IPS-15b (cell line): Measurements from ENCODE around the gene CPEB4.

ENCODE experiments used
- H3K27me3 ChIP-seq: one replicate; pipeline ENCODE4 v1.6.1; 2013; ENCODE audit warnings: low read length; ENCODE audit not compliant: control insufficient read depth, insufficient read depth
- H3K36me3 ChIP-seq: one replicate; pipeline ENCODE4 v1.6.1; 2013; ENCODE audit warnings: low read length; ENCODE audit not compliant: control insufficient read depth, insufficient read depth
- H3K4me1 ChIP-seq: one replicate; pipeline ENCODE4 v1.6.1; 2013; ENCODE audit warnings: mild to moderate bottlenecking, low read length; ENCODE audit not compliant: control insufficient read depth, insufficient read depth
- H3K4me3 ChIP-seq: one replicate; pipeline ENCODE4 v1.5.1; 2013; ENCODE audit warnings: low read depth, low read length
- H3K9ac ChIP-seq: one replicate; pipeline ENCODE4 v1.6.1; 2013; ENCODE audit warnings: low read depth, mild to moderate bottlenecking, low read length
- H3K9me3 ChIP-seq: one replicate; pipeline ENCODE4 v1.6.1; 2013; ENCODE audit warnings: mild to moderate bottlenecking, low read length; ENCODE audit not compliant: control insufficient read depth, insufficient read depth

The CPEB4 gene

GRCh38 chr5:173923218-173924095 lies 35.3 kb downstream of the CPEB4 start:
- Histone ChIP-seq H3K9me3 (no peaks in the 10 kb centered on the region), H3K9ac (no peak overlapping the region), H3K4me1 (peaks cover 17% of the 10 kb centered on the region), H3K36me3 (no peaks in the 10 kb centered on the region), H3K27me3 (no peaks in the 10 kb centered on the region), H3K4me3 (no peak overlapping the region)

- Histone ChIP-seq H3K4me3 (no peak overlapping the region), H3K9ac (no peak overlapping the region), H3K27me3 (no peaks in the 10 kb centered on the region), H3K9me3 (no peaks in the 10 kb centered on the region), H3K36me3 (no peaks in the 10 kb centered on the region), H3K4me1 (peaks cover 10% of the 10 kb centered on the region)
Observed at GRCh38 chr5:173924899-173925298, 36.8 kb downstream of the CPEB4 start.

GRCh38 chr5:173925449-173926071 lies 37.4 kb downstream of the CPEB4 start:
- H3K4me3 ChIP-seq, result no peak overlapping the region
- no peaks in the 10 kb centered on the region for H3K27me3 ChIP-seq
- H3K4me1 ChIP-seq, result peaks cover 4% of the 10 kb centered on the region
- H3K36me3 ChIP-seq, result no peaks in the 10 kb centered on the region
- H3K9me3 ChIP-seq, result no peaks in the 10 kb centered on the region
- no peak overlapping the region for H3K9ac ChIP-seq

GRCh38 chr5:173926359-173926758 lies 38.2 kb downstream of the CPEB4 start:
- H3K36me3 ChIP-seq, result no peaks in the 10 kb centered on the region
- no peak overlapping the region for H3K4me3 ChIP-seq
- H3K27me3 ChIP-seq, result no peaks in the 10 kb centered on the region
- H3K4me1 ChIP-seq, result peaks cover 6% of the 10 kb centered on the region
- no peak overlapping the region for H3K9ac ChIP-seq
- no peaks in the 10 kb centered on the region for H3K9me3 ChIP-seq

- Histone ChIP-seq H3K4me3 (no peak overlapping the region), H3K9me3 (no peaks in the 10 kb centered on the region), H3K36me3 (no peaks in the 10 kb centered on the region), H3K4me1 (peaks cover 12% of the 10 kb centered on the region), H3K9ac (no peak overlapping the region), H3K27me3 (no peaks in the 10 kb centered on the region)
Observed at GRCh38 chr5:173928871-173929574, 40.9 kb downstream of the CPEB4 start.

GRCh38 chr5:173932695-173933139 lies 44.6 kb downstream of the CPEB4 start:
- Histone ChIP-seq H3K36me3 (no peaks in the 10 kb centered on the region), H3K9ac (no peak overlapping the region), H3K27me3 (no peaks in the 10 kb centered on the region), H3K4me3 (no peak overlapping the region), H3K9me3 (no peaks in the 10 kb centered on the region), H3K4me1 (peaks cover 8% of the 10 kb centered on the region)

GRCh38 chr5:173933901-173934300 lies 45.8 kb downstream of the CPEB4 start:
- H3K9ac ChIP-seq, result no peak overlapping the region
- peaks cover 8% of the 10 kb centered on the region for H3K4me1 ChIP-seq
- no peaks in the 10 kb centered on the region for H3K36me3 ChIP-seq
- no peak overlapping the region for H3K4me3 ChIP-seq
- H3K9me3 ChIP-seq, result no peaks in the 10 kb centered on the region
- no peaks in the 10 kb centered on the region for H3K27me3 ChIP-seq

- H3K4me3 ChIP-seq, result no peak overlapping the region
- no peaks in the 10 kb centered on the region for H3K36me3 ChIP-seq
- H3K9ac ChIP-seq, result no peak overlapping the region
- peaks cover 14% of the 10 kb centered on the region for H3K4me1 ChIP-seq
- H3K9me3 ChIP-seq, result no peaks in the 10 kb centered on the region
- no peaks in the 10 kb centered on the region for H3K27me3 ChIP-seq
Observed at GRCh38 chr5:173935396-173935795, 47.2 kb downstream of the CPEB4 start.

GRCh38 chr5:173940269-173940668 lies 52.1 kb downstream of the CPEB4 start:
- H3K4me1 ChIP-seq, result peaks cover 34% of the 10 kb centered on the region
- no peak overlapping the region for H3K4me3 ChIP-seq
- no peak overlapping the region for H3K9ac ChIP-seq
- H3K9me3 ChIP-seq, result no peaks in the 10 kb centered on the region
- no peaks in the 10 kb centered on the region for H3K36me3 ChIP-seq
- H3K27me3 ChIP-seq, result no peaks in the 10 kb centered on the region

GRCh38 chr5:173941102-173941501 lies 53.0 kb downstream of the CPEB4 start:
- Histone ChIP-seq H3K9me3 (no peaks in the 10 kb centered on the region), H3K9ac (no peak overlapping the region), H3K4me3 (peak overlapping the region; percentile 27), H3K36me3 (no peaks in the 10 kb centered on the region), H3K4me1 (peaks cover 34% of the 10 kb centered on the region), H3K27me3 (no peaks in the 10 kb centered on the region)

GRCh38 chr5:173941758-173942401 lies 53.7 kb downstream of the CPEB4 start:
- Histone ChIP-seq H3K9me3 (no peaks in the 10 kb centered on the region), H3K4me1 (peaks cover 34% of the 10 kb centered on the region), H3K36me3 (no peaks in the 10 kb centered on the region), H3K9ac (no peak overlapping the region), H3K4me3 (no peak overlapping the region), H3K27me3 (no peaks in the 10 kb centered on the region)
